Lung microvascular endothelial cell (primary cell): ENCODE data around the gene P2RX7. TPM values are rescaled to one million over a fixed set of nuclear protein-coding genes. Genes with fewer than 3 reads are reported as not detected.
"Not testable (repeated sequence)": the region's sequence is repeated elsewhere in the genome, so short reads cannot be mapped to it uniquely, and the experiment has no call there.

Experiments
- DNase-seq, 2 donors: peaks; one replicate each; pipeline versions ENCODE4 v3.0.0 to v3.0.0-alpha.2; 2010; ENCODE audit warnings: low read depth in 2 of 2
- total RNA-seq: library from RNA; depleted of rRNA; stranded (reverse); fragments of >200 nt; gene quantifications from 2 replicates; pipeline ENCODE4 v1.2.1, GENCODE V29; 2014

The P2RX7 gene
- total RNA-seq, 1 donor from 2014 or later = 7.1 TPM

DNA sequence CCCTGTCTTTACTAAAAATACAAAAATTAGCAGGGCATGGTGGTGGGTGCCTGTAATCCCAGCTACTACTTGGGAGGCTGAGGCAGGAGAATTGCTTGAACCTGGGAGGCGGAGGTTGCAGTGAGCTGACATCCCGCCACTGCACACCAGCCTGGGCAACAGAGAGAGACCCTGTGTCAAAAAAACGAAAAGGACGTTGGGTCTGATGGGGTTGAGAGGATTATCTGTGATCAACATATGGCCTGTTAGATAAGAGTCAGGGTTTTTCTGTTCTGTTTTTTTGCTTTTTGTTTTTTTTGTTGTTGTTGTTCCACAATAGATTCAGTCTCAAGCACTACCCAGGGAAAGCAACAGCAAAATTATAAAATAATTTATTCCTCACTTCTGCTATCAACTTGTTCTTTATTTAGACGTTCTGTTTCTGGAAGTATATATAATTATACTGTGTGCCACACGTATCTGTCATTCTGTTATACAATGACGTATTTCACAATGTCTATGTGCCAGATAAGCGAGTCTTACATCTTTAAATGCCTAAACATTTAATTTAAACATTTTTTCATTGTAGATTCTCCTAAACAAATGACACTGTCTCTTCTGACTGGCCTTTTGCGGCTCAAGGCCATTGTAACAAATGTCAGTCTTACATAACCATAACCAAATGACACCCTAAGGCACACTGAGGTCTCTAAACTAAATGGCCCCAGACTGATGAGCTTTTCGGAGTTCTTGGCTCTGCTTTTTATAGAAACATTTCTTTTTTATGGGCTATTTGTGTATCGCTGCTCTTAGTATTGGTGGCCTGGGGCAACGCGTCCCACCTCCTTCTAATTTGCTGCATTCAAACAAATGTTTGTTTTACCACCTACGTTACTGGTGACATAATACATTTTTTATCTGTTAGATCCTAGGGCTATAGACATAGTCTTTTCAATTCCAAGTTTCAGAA lies 70.0 kb downstream of the P2RX7 start:
- no peak for DNase-seq

DNA sequence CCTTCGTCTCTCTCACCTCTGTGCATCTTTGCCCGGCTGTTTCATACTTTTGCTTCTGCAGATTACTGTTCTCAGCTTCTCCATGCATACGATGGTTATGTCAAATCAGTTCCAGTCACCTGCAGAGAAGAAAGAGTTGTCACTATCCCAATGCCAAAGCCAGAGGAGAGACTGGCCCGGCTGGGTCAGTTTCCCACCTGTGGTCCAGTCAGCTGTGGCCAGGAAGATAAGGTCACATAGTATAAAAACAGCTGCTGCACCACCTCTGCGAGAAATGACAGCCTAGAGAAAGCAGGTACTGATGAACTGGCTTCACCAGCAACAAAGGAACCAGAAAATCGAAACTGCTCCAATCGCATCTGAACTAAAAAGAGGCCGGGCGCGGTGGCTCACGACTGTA lies 70.8 kb downstream of the P2RX7 start:
- no peak for DNase-seq

DNA sequence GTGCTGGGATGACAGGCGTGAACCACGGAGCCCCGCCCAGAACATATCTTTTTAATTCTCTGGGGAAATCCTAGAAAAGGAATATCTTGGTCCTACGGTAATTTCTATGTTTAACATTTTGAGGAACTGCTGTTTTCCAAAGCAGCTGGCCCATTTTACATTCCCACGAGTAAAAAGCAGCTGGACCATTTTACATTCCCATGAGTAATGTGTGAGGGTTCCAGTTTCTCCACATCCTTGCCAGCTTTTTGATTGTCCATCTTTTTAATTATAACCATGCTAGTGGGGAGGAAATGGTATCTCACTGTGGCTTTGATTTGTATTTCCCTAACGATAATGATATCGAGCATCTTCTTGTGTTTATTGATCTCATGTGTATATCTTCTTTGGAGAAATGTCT lies 72.8 kb downstream of the P2RX7 start:
- DNase-seq = no peak

DNA sequence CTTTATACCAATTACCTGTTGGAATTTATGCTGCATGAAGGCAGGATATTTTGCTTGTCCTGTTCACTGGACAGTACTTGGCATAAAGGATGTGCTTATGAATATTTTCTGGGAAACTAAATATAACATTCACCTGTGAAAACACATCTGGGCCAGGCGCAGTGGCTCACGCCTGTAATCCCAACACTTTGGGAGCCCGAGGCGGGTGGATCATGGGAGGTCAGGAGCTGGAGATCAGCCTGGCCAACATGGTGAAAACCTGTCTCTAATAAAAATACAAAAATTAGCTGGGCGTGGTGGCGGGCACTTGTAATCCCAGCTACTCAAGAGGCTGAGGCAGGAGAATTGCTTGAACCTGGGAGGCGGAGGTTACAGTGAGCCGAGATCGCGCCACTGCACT lies 75.9 kb downstream of the P2RX7 start:
- DNase-seq = not testable (repeated sequence)

DNA sequence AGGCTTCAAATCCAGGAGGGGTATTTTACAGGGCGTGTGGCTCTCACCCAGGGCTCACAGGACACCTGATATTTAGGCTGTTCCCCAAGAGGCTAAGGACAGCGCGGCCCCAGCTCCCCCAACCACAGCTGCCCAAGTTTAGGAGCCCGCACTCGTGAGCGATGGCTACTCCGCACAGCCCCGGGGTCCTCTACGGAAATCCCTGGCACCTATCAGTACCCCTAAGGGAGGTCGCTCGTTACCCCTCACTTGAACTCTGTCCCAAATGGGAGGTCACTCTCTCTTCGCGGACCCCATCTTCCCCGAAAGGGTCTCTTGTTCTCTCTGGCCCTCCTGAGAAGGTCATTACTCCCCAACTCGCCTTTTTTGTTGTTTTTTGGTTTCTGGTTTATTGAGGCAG lies 76.5 kb downstream of the P2RX7 start:
- DNase-seq = no peak

DNA sequence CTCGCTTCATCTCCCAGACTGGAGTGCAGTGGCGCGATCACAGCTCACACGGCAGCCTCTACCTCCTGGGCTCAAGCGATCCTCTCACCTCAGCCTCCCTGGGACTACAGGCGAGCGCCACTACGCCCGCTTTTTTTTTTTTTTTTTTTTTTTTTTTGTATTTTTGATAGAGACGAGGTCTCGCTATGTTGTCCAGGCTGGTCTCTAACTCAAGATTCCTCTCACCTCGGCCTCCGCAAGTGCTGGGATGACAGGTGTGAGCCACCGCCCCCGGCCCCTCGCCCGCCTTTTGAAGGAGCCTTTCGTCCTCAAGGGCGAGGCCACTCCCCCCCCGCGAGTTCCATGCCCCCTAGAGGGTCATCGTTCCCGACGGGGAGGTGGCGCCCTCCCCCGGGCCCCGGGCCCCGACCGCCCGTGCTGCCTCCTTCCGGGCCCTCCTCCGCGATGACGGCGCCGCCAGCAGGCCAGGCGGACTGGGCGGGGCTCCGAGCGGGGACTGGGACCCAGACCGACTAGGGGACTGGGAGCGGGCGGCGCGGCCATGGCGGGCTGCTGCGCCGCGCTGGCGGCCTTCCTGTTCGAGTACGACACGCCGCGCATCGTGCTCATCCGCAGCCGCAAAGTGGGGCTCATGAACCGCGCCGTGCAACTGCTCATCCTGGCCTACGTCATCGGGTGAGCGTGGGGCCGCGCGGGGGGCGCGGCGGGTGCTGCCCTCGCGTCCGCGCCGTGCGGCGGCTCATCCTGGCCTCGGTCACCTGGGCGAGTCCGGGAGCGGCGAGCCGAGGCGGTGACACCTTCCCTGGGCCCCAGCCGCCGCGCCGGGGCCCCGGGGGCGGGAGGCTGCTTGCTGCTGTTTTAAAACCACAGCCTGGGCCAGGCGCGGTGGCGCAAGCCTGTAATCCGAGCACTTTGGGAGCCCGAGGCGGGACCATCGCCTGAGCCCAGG lies 77.2 kb downstream of the P2RX7 start, which contains the start of gene P2RX4:
TSS of gene P2RX4 (plus strand) at position 506 of the 949 bp plus-strand sequence. CDS start at position 542, 36 bp downstream.
- DNase-seq = peak; percentile 71 to 91

DNA sequence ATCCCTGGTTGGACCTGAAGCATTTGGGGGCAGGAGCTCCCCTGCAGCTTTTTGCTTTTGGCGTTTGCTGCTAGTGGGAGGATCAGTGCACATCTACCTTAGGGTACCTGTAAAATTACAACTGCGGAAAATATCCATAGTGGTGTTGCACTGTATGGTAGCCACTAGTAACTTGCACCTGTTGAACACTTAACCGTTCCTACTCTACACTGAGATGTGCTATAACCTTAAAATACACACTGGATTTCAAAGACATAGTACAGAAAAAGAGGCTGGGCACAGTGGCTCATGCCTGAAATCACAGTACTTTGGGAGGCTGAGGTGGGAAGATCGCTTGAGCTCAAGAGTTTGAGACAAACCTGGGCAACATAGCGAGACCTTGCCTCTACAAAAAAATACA lies 80.2 kb downstream of the P2RX7 start:
- DNase-seq = no peak

DNA sequence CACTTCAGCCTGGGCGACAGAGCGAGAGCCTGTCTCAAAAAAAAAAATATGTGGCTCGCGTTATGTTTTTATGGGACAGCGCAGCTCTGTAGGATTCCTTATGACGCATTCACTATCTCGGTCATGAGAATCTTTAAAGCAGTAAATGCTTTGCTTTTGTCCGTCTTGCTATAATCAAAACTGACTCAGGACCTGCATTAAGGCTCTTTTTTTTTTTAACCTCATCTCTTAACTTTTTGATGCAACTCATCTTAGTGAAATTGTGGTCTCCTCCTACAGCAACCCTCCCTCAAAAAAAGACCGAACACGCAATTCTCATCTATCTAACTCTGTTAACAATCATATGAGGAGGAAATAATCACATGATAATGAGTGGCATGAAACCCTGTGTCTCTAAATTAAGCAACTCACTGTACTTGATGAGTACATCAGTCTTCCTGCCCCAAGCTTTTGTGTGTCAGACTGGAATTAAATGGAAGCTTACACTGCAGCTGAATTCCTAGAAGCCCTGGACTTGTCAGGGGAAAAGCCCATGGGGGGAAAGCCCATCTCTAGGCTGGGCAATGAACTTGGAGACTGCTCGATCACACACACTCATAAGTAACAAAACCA lies 81.6 kb downstream of the P2RX7 start:
- peak; percentile 61 to 69 for DNase-seq

DNA sequence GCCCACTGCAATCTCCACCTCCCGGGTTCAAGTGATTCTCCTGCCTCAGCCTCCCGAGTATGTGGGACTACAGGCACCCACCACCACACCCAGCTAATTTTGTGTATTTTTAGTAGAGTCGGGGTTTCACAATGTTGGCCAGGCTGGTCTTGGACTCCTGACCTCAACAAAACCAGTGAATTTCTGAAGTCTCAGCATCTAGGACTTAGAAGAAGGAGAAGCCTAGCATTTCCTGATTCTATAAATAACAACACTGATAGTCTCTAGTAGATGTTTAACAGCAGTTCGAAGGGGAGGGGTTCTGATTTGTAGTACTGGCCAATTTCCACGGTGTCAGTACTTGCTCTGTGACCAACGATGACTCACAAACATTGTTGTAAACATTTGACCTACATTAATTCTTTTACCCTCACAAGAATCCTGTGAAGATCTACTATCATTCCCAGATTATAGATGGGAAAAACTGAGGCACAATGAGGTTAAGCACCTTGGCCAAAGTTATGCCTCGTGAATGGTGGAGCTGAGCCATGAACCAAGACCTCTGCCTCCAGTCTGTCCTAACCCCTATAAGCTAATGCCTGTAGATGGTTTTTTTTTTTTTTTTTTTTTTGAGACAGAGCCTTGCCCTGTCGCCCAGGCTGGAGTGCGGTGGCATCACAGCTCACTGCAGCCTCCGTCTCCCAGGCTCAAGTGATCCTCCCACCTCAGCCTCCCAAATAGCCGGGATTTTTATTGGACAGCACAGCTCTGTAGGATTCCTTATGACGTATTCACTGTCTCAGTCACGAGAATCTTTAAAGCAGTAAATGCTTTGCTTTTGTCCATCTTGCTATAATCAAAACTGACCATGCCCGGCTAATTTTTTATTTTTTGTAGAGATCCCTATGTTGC lies 82.4 kb downstream of the P2RX7 start:
- DNase-seq = peak; percentile 82 to 91

DNA sequence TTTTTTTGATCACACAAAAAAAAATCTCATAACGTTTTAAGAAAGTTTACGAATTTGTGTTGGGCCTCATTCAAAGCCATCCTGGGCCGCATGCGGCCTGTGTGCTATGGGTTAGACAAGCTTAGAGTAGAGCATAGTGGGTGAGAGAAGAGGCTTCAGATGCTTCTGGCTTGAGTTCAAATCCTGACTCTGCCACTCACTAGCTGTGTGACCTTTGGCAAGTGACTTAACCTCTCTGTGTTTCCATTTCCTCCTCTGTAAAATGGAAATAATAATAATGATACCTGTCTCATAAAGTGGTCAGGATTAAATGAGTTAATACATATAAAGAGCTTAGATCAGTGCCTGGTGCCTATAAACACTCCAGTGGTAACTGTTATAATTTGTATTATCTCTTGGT lies 83.4 kb downstream of the P2RX7 start:
- DNase-seq = peak in 1 of 2 donors; percentile 42

DNA sequence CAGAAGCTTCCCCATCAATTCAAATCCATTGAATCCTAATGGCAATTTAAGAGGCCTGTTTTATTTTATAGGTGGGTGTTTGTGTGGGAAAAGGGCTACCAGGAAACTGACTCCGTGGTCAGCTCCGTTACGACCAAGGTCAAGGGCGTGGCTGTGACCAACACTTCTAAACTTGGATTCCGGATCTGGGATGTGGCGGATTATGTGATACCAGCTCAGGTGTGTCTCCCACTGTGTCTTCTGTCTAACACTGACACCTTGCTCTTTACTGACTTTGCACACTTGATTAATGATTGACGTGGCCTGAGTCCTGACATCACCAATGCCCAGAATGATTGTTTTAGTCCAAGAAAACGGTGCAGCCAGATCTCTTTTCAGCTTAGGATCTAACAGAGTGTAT lies 84.4 kb downstream of the P2RX7 start:
- no peak for DNase-seq

DNA sequence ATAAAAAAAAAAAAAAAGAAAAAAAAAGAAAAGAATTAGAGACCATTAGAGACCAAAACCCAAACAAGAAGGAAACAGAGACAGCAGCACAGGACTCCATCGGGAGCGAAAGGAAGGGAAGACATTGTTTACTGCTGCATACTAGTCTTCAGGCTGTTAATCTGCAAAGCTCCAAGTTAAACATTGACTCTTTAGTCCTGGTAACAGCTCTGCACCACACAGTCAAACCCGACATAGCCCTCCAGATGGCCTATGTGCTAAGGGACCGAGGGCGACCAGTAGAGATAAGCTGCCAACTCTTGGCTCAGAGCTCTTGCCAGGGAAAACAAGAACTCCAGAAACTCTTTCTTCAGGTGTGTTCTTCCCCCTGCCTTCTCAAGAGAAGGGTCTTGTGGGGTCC lies 85.1 kb downstream of the P2RX7 start:
- no peak for DNase-seq

DNA sequence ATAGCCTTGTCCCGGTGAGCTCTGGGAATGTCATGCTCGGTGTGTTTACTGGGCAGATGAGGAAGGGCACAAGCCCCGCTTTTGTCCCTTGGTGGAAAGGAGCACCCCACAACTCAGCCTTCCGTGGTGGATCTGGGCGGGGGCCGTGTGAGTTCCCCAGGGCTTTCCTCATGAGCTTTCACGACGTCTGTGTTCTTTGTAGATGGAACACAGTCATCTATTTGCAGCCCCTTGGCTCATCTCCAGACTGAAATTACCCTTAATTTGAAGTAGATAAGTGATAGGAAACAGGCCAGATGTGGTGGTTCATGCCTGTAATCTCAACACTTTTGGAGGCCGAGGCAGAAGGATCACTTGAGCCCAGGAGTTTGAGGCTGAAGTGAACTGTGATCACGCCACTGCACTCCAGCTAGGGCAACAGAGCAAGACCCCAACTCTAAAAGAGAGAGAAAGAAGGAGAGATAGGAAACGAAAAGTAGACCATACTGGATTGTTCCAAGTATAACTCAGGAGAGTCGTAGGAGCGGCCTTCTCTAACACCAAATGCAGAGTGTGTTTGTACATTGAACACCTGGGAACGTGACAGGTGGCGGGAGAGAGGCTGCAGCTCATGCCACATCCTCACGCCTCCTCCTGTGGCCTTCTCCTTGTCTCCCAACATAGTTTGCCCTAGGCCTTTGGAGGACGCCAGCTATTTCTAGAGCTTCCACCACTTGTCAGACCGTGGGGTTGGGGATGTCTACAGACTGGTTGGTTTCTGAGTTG lies 86.1 kb downstream of the P2RX7 start:
- DNase-seq = no peak

DNA sequence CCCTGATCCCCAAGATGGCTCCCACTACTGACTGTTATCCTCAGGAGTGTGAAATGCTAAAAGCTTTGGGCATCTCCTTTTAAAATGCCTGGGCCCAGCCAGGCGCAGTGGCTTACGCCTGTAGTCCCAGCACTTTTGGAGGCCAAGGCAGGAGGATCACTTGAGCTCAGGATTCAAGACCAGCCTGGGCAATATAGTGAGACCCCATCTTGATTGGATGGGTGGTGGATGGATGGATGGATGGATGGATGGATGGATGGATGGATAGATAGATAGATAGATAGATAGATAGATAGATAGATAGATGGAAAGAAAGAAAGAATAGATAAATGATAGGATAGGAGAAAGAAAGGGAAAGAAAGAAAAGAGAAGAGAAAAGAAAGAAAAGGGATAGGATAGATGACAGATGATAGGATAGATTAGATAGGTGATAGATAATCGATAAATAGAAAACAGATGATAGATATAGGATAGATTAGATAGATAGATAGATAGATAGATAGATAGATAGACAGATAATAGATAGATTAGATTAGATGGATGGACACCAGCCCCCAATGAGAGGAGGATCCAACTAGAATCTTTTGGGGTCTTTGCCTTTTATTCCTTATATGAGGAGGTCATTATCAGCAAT lies 86.8 kb downstream of the P2RX7 start:
- no peak for DNase-seq

DNA sequence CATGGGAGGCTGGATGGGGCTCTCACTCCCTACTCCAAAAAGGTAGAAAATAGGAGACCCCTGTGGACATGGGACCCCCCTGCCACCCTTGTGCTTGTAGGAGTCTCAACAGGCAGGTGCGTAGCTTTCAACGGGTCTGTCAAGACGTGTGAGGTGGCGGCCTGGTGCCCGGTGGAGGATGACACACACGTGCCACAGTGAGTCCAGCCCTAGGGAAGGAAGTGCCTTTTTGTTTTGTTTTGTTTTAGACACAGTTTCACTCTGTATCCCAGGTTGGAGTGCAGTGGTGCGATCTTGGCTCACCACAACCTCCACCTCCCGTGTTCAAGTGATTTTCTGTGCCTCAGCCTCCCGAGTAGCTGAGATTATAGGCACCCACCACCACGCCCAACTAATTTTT lies 90.2 kb downstream of the P2RX7 start:
- no peak for DNase-seq

DNA sequence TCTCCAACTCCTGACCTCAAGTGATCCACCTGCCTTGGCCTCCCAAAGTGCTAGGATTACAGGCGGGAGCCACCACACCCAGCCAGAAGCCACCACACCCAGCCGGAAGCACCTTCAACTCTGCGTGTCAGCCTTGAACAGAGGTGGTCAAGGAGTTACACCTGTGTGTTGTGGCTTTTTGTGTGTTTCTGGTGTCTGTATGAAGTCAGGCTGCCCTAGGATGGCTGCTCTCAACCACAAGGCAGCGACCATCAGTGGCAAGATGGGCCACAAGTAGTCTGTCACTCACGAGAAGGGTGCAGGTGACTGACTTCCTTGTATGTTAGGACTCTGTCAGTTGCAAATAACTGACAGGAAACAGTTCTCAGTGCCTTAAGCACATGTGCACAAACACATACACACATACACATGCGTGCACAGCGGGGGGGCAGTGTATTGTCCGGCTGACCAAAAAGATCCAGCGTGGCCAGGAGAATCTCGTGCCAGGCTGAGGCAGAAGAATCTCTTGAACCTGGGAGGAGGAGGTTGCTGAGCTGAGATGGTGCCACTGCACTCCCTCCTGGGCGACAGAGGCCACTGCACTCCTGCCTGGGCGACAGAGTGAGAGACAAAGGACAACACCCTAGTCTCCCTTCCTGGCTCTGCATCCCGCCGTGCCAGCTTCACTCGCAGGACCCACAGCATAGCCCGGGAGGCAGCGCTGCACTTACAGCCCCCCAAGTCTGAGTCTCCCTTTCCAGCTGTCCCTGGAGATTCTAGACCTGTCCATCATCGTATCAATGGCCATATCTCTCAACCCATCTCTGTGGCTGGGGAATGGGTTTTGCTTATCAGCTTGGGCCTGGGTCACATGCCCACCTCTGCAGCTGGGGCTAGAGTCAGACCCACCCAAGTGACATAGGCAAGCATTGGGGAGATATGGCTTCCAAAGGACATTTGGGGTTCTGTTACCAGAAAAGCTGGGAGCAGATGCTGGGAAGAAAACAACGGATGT lies 90.9 kb downstream of the P2RX7 start:
- DNase-seq = peak in 1 of 2 donors; percentile 44

DNA sequence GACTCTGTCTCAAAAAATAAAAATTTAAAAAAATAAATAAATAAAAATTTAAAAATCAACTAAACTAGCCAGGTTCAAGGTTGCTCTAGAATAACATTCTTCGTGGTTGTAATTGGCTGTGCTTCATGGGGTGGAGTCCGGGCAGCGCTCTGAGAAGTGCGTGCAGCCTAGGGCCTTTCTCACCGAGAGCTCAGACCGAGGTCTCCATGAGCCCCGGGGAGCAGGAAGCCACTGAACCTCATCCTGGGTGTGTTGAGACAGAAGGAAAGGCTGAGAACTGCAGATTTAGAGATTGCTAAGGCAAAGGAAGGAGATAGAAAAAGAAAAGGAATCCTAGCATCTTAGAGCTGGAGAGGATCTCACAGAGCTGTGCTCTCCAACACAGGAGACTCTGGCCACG lies 91.9 kb downstream of the P2RX7 start:
- DNase-seq = no peak

DNA sequence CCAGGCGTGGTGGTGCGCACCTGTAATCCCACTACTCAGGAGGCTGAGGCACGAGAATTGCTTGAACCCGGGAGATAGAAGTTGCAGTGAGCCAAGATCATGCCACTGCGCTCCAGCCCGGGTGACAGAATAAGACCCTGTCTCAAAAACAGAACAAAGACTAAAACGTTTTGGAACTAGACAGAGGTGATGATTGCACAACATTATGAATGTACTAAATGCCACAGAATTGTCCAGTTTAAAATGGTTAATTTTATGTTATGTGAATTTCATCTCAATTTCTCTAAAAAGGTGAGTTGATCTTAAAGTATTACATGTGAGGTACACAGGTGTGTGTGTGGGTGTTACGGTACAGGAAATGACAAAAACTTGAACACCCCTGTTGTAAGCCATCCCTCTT lies 93.7 kb downstream of the P2RX7 start:
- no peak for DNase-seq
